EL (cell line): Measurements from ENCODE around the gene NPY1R.

Experiments used
- DNase-seq: peaks from one replicate; pipeline ENCODE4 v3.0.0-alpha.2; 2016

Gene NPY1R

DNA sequence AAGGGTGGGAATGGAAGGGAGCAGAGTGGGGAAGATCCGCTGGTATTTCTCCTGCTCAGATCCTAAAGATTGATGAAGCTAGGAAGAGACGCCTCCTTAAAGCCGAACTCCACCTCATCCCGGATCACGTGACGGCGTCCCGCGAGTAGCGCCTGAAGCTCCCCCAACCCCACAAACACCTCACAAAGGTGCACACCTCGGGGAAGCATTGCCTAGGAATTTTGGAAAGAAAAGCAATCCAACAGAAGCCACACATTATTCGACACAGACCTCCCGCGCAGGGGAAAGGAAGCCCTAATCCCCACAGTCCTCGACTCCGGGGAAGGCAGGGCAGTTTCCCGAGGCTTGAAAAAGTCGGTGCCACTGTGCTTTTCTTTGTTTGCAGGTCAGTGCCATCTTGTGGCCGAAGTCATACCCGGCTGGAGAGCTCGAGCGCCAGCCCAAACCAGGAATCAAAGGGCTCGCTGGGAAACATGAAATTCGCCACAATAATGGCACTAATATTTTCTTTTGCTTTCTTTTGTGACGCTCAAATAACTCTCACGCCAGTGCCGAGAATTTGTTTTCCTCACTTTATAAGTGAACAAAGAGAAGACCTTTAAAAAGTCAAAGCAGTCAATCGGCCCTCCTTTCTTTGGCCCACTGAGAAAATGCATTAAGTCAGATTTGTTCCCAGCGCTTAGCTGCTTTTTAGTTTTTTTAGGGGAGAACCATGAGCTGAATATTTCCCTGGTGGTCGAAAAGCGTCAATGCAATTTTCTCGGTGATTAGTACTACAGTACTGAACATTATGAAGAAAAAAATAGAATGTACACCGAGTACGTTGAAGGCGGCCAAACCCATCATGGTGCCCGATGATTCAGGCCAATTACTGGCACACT, at the start of gene NPY1R:
Gene NPY1R, minus strand, starts transcription at position 71 of the 881 bp plus-strand sequence. CDS start 6,042 bp downstream, outside the sequence.
- DNase-seq = peak; percentile 74

DNA sequence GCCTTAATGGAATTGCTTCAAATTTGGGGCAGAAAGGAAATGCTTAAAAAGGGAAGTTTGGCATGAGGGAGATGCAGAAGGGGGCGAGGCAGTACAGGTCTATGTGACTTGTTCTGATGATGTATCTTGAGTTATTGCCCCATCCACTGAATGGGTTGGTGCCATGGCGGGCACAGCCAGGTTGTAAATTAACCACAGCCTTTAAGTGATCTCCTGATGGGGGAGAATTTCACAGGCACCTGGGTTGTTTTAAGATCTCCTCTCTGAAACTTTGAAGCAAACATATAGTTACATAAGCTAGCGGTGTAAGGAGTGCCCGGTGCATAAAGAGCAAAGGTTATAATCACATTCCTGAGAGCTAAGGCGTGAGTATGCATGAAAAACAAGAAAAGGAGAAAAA, 48.3 kb upstream of the NPY1R start:
- DNase-seq = no peak

GRCh38 chr4:163378661-163379060, 46.3 kb upstream of the NPY1R start:
- DNase-seq = no peak

DNA sequence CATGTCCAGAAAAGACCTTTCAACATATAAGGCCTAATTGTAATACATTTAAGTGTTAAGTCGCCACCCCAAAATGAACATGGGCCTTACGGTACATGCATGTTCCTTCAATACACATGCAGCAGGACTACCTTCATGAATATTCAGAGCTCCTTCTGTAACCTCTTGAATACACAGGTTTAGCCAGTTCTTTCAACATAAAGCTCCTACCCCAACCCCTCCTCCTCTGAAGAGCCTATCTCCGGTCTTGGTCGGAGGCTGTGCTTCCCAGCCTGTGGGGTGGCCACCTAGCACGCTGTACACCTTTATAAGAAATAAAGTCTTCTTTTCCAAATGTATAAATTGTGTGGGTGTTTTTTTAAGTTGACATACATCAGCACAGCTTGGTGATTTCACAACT, 39.6 kb upstream of the NPY1R start:
- no peak for DNase-seq

GRCh38 chr4:163367651-163368050, 35.3 kb upstream of the NPY1R start:
- DNase-seq = no peak

DNA sequence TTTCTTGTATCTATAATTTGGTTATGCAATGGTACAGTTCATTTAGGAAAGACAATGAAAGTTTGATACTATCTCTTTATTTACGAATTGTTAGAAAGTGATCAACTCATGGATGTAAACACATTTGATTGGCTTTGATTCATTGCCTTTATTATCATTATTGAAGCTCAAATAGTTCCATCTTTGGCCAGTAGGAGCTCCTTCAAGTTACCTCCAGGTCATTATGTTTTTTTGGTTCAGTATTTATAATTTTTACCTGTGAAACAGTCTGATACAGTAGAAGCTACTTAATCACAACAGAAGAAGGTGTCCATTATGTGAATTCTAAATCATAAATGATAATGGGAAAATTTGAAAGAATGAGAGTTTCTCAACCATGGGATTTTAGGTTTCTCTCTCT, 23.7 kb upstream of the NPY1R start:
- no peak for DNase-seq

DNA sequence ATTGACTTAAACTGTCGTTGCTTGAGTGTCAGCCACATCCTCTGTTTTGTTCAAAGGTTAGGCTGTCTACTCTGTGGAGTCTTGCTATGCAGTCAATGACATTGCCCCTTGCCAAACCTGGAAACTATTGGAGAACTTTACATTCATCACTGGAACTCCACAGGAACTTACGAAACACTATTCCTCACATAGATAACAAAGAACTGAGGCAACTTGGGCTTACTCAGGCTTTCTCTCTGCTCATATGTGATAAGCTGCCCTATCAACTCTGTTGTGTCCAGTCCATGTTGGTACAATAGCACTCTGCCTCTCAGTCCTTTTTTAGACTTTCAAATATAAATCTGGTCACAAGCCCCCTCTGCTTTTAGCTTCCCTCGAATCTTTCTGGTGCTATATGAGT, 20.7 kb upstream of the NPY1R start:
- no peak for DNase-seq

DNA sequence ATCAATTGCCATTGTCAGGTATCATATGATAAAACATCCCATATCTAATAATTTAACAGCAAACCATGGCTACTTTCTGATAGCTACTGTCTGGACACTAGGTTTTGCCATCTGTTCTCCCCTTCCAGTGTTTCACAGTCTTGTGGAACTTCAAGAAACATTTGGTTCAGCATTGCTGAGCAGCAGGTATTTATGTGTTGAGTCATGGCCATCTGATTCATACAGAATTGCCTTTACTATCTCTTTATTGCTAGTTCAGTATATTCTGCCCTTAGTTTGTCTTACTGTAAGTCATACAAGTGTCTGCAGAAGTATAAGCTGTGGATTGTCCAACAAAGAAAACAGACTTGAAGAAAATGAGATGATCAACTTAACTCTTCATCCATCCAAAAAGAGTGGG, 18.3 kb upstream of the NPY1R start:
- no peak for DNase-seq

- no peak for DNase-seq
Measured at GRCh38 chr4:163344147-163345125, 12.0 kb upstream of the NPY1R start.

GRCh38 chr4:163343604-163344146, 11.3 kb upstream of the NPY1R start, which contains the start of gene NPY5R:
Gene NPY5R (plus strand): TSS chr4:163343892. CDS start chr4:163350274, 6,382 bp downstream.
- no peak for DNase-seq

GRCh38 chr4:163335384-163335783, 3.0 kb upstream of the NPY1R start:
- DNase-seq = no peak

GRCh38 chr4:163331629-163332376, 593 bp downstream of the NPY1R start:
- DNase-seq = peak; percentile 7

DNA sequence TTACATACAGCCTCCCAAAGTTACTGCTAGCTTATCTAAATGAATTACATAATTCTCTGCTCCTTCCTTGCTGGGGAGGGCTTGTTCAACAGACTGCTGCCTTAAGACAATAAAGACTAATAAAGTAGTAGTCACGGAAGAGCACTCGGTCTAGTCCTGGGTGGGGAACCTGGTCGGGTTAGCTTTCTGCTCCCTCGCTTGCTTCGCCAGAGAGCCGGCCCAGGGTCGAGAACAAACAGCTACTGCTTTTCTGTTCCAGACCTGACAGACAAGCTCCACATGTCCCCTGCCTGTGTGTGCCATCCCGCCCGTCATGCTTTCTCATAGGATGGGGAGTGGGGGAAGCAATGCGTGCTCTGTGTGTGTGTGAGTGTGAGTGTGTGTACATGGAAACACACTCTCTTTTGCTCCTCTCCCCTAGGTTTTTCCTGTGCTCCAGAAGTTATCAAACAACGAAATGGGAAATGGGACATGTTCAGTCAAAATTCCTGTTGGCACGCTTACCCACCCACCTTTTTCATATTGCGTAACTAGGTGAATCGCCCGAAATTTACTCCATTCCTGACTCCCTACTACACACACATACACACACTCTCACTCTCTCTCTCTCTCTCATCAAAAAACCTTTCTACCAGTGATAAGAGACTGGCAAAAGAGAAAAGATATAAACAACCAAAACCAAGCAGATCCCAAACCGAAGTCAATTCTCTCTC, 1.3 kb downstream of the NPY1R start:
- DNase-seq = no peak

GRCh38 chr4:163317110-163317509, 15.3 kb downstream of the NPY1R start:
- no peak for DNase-seq

DNA sequence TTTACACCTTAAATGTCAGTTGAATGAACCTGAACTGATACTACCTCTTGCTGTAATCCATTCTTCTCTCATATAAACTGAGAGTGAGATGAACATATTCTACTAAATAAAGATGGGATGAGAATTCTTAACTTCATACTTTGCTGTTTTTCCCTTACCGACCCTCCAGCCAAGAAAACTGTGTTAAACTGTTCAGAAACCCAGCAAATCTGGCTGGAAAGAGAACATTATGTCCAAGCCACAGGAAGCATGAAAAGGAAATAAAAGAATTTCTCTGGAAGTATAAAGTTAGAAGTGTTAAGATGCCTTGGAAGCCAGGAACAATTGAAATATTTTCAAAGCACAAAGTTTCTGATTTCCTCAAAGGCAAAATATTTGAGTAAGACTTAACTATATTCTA, 22.9 kb downstream of the NPY1R start:
- DNase-seq = no peak

- DNase-seq = no peak
Measured at GRCh38 chr4:163303069-163303468, 29.3 kb downstream of the NPY1R start.

GRCh38 chr4:163300445-163300844, 32.0 kb downstream of the NPY1R start:
- no peak for DNase-seq

DNA sequence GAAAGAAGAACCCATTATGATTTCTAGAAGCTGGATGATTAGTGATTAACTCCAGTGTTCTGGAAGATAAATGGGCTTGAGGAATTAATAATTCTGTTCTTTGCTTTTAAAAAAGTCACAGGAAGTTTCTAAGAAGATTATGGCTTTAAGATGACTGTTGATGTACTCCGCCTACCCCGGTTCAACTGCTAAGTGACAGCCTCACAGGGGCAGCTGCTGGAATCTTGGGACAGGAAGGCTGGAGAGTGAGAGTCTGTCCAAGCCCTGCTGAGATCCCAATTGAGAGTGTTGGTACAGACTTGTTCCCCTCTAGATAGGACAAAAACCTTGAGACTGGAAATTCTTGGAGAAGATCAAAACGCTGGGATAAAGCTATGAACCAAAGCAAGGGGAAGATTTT, 37.3 kb downstream of the NPY1R start:
- DNase-seq = no peak

DNA sequence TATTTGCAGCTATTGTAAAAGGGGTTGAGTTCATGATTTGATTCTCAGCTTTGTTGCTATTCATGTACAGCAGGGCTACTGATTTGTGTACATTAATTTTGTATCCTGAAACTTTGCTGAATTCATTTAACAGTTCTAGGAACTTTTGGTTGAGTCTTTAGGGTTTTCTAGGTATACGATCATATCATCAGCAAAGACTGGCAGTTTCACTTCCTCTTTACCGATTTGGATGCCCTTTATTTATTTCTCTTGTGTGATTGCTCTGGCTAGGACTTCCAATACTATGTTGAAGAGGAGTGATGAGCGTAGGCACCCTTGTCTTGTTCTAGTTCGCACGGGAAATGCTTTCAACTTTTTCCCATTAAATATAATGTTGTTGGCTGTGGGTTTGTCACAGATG, 48.1 kb downstream of the NPY1R start:
- no peak for DNase-seq

DNA sequence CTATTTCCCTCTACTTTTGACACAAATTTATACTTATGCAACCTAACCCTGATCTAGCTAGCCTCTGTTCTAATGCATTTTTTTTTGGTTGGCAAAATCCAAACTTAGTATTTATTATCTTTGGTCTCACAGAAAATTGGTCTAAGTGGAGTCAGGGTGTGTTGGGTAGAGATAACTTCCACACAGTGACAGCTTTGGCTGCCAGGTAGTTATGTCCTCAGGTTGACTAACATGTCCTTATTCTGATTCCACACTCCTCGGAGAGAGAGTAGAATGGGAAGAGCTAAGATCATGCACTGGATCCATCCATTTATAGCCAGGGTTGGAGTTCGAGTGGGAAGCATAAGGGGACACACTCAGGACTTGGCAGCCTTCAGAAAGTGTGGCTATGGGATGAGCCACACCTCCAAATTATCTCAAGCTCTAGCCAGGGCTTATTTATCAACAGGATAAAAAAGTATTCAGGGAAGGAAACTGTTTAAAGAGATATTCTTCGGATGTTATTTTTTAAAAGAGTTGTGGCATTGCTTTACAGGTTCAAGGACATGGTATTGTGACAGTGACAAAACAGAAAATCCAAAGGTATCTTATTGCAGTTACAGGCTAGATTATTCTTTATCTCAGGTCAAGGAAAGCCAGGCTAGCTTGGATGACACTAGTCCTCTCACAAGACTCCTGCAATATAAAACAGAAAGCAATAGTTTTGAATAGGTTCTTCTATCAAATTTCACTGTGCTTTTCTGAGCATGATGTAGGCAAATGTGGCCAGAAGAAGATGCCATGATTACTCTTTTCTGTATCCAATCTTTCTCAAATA, 51.5 kb downstream of the NPY1R start:
- DNase-seq = no peak

DNA sequence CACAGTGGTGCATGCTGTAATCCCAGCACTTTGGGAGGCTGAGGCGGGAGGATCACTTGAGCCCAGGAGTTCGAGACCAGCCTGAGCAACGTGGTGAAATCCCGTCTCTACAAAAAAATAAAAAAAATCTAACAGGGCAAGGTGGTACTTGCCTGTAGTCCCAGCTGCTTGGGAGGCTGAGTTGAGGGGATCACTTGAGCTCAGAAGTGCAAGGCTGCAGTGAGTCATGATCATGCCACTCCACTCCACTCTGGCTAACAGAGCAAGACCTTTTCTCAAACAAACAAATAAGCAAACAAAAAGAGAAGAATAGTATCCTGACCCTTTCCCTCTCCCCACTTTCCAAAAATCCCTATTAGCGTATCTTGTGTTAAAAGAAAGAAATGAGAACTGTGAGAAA, 52.7 kb downstream of the NPY1R start:
- DNase-seq = no peak
